HFF-Myc (cell line): ENCODE data around the gene NMU.

ENCODE experiments used
- DNase-seq: peaks from one replicate; pipeline ENCODE4 v3.0.0-alpha.2; 2011; ENCODE audit warnings: low read depth; ENCODE audit errors: extremely low read depth
- H3K4me3 ChIP-seq: replicated peaks from 2 replicates; pipeline ENCODE4 v1.5.1; 2011; ENCODE audit warnings: low read depth, mild to moderate bottlenecking, control low read depth, low read length
- CTCF ChIP-seq: IDR thresholded peaks from 2 replicates; pipeline ENCODE4 v1.5.1; 2012; ENCODE audit warnings: mild to moderate bottlenecking, low read depth, low read length, control low read depth; ENCODE audit errors: missing control alignments

Gene NMU

GRCh38 chr4:55671667-55672066 lies 35.6 kb upstream of the NMU start:
- no peak overlapping the region for H3K4me3 ChIP-seq
- TF ChIP-seq CTCF, result no peak
- no peak for DNase-seq

GRCh38 chr4:55670695-55671094 lies 34.6 kb upstream of the NMU start:
- no peak for DNase-seq
- no peak overlapping the region for H3K4me3 ChIP-seq
- TF ChIP-seq CTCF, result no peak

DNA sequence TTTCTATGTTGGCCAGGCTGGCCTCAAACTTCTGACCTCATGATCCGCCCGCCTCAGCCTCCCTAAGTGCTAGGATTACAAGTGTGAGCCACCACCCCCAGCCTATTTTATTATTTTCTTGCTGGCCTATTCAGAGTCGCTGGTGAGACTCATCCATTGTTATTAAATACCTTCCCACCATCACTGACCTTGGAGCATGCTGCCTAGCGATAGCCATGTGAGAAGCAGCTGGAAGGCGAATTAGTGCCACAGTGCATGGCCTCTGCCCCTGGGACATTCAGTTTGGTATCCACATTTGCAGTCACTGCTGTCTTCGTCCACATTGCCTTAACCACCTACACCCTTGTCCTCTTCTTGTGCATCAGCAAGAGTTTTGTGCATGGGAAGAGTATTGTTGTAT lies 32.4 kb upstream of the NMU start:
- no peak for TF ChIP-seq CTCF
- no peak for DNase-seq
- H3K4me3 ChIP-seq, result no peak overlapping the region

DNA sequence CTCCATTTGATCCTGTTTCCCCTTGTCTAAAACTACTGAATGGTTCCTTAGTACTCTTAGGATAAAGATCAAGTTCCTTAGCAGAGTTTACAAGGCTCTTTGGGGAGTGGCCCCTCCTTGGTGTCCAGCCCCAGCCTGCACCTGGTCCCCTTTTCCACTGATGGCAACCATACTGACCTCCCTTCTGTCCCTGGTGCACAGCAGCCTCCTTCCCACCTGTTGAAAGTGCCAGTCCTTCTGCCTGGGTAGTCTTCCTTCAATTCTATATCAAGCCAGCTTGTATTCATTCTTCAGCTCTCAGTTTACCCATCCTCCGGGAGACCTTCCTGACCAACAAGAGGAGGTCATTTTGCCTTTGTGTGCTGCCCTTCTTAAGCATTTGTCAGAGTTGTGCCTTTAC lies 30.4 kb upstream of the NMU start:
- H3K4me3 ChIP-seq, result no peak overlapping the region
- no peak for DNase-seq
- TF ChIP-seq CTCF, result no peak

DNA sequence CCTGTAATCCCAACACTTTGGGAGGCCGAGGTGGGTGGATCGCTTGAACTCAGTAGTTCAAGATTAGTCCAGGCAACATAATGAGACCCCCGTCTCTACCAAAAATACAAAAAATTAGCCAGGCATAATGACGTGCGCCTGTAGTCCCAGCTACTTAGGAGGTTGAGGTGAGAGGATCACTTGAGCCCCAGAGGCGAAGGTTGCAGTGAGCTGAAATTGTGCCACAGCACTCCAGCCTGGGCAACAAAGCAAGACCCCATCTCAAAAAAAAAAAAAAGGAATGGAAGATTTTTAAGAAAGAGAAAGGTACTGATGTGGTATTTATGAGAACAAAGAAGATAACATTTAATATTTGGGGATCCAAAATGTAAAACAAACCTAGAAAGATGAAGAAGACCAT lies 27.0 kb upstream of the NMU start:
- TF ChIP-seq CTCF, result no peak
- DNase-seq, result no peak
- H3K4me3 ChIP-seq, result no peak overlapping the region

GRCh38 chr4:55661398-55662056 lies 25.4 kb upstream of the NMU start:
- no peak for TF ChIP-seq CTCF
- no peak overlapping the region for H3K4me3 ChIP-seq
- no peak for DNase-seq

- TF ChIP-seq CTCF, result no peak
- no peak overlapping the region for H3K4me3 ChIP-seq
- DNase-seq, result no peak
Measured at GRCh38 chr4:55658657-55659056, 22.6 kb upstream of the NMU start.
